ENCODE results near the gene MYD88.

The MYD88 gene

GRCh38 chr3:38168151-38169026 lies 29.9 kb downstream of the MYD88 start:
- peak; percentile 75 for DNase-seq

GRCh38 chr3:38169027-38169317 lies 30.5 kb downstream of the MYD88 start:
- peak; percentile 52 for DNase-seq

- DNase-seq: no peak
Observed at GRCh38 chr3:38170722-38171121, 32.3 kb downstream of the MYD88 start.

- DNase-seq: no peak
Observed at GRCh38 chr3:38171622-38172021, 33.2 kb downstream of the MYD88 start.

GRCh38 chr3:38173834-38174418 lies 35.5 kb downstream of the MYD88 start:
- no peak for DNase-seq

GRCh38 chr3:38177181-38177580 lies 38.7 kb downstream of the MYD88 start:
- no peak for DNase-seq

GRCh38 chr3:38186781-38187180 lies 48.3 kb downstream of the MYD88 start:
- no peak for DNase-seq

- DNase-seq: no peak
Observed at GRCh38 chr3:38190481-38190881, 52.0 kb downstream of the MYD88 start.
